ENCODE results near the gene ZNF471. TPM values are rescaled to one million over a fixed set of nuclear protein-coding genes. Genes with fewer than 3 reads are reported as not detected.
A peak's percentile ranks its signal among the peaks of the same experiment; 100 is the strongest.

ZNF471 gene
- total RNA-seq = 6.9 TPM
- long read RNA-seq, full-length matches to known transcripts = 8 of 13 reads
- long read RNA-seq, partial matches to known transcripts = 1 of 13 reads
- long read RNA-seq, other reads (novel, unspliced or antisense) = 4 of 13 reads

- Histone ChIP-seq H3K36me3 (peaks cover 20% of the 10 kb centered on the region), H3K9me3 (replicated peaks) (peaks cover 46% of the 10 kb centered on the region), H3K27ac (replicated peaks) (peak within 1 kb of the TSS; percentile 99), H3K4me3 (peak within 1 kb of the TSS; percentile 86), H3K27me3 (ENCODE audit: low read depth) (no peaks in the 10 kb centered on the region), H3K4me1 (peaks cover 18% of the 10 kb centered on the region)
- peak; percentile 99 for DNase-seq
- intact Hi-C loops (cut with micrococcal nuclease) = no loop called here
- TF ChIP-seq CTCF (IDR thresholded peaks at IDR 0.05; ENCODE audit: borderline replicate concordance) = no peak
These were observed at the start of gene ZNF471 for GRCh38 chr19:56507446-56508289. Gene ZNF471, plus strand, starts transcription at chr19:56507855. Its CDS starts 3,717 bp downstream, at chr19:56511572.

DNA sequence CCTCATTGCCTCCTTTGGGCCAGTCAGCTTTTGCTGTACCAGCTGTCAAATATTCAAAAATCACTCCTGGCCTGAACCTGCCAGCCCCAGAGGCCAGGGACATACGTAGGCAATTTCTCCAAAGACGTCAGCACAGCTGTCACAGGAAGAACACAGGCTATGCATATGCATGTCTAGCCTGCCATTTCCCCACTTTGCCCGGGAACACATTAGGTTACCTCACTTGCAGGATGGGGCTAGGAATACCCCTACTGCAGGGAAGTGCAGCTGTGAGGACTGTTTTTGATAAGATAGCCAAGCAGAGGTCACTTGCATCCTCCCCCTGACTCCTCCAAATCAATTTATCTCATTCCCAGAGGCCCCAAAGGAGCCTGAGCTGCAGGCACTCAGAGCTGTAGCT is 33.3 kb upstream of the ZNF471 start:
- no peak for DNase-seq
- peaks cover 52% of the 10 kb centered on the region for H3K9me3 ChIP-seq (replicated peaks)
- no peak overlapping the region for H3K4me3 ChIP-seq
- peaks cover 32% of the 10 kb centered on the region for H3K4me1 ChIP-seq
- H3K36me3 ChIP-seq = peaks cover 36% of the 10 kb centered on the region
- H3K27me3 ChIP-seq (ENCODE audit: low read depth) = no peaks in the 10 kb centered on the region
- no peak overlapping the region for H3K27ac ChIP-seq (replicated peaks)
- intact Hi-C loops (cut with micrococcal nuclease) = no loop called here
- TF ChIP-seq CTCF (IDR thresholded peaks at IDR 0.05; ENCODE audit: borderline replicate concordance) = no peak

GRCh38 chr19:56476093-56476492 is 31.6 kb upstream of the ZNF471 start:
- H3K4me3 ChIP-seq = peak overlapping the region; percentile 95
- no peak overlapping the region for H3K27ac ChIP-seq (replicated peaks)
- H3K4me1 ChIP-seq = peaks cover 36% of the 10 kb centered on the region
- no peak for TF ChIP-seq CTCF (IDR thresholded peaks at IDR 0.05; ENCODE audit: borderline replicate concordance)
- H3K9me3 ChIP-seq (replicated peaks) = peaks cover 46% of the 10 kb centered on the region
- no peaks in the 10 kb centered on the region for H3K27me3 ChIP-seq (ENCODE audit: low read depth)
- DNase-seq = no peak
- H3K36me3 ChIP-seq = peaks cover 24% of the 10 kb centered on the region
- intact Hi-C loops (cut with micrococcal nuclease) = no loop called here

DNA sequence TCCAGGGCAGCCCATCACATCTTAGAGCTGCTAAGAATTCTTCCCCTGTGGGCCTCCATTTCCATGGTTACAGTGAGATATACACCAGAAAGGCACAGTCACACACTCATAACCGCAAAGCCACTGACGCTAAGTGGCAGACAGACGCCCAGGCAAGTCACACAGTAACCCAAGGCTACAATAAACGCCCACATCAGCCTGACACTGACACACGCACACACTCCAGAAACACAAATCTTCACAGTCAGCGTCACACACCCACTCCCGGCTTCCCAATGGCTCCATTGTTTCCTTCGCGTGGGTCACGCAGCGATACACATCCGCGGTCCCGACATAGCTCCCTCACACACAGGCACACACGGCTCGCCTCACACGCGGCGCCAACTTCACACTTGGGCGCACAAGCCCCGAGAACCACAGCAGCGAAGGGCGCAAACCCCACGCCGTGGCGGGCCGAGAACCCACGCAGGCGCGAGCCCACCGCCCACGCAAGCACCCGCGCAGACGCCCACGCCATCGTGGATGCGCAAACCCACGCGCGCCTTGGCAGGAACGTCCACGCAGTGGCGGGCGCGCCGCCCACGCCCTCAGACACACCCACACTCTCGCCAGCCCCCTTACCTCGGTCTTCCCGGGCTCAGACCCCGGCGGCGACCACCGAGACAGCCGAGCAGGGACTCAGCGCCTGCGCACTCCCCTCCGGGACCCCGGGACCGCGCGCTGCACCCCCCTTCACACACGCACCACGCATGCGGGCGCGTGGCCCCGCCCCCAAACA is 30.8 kb upstream of the ZNF471 start, which contains the start of gene ZNF667:
ZNF667 (minus strand) TSS at position 695 of the 778 bp plus-strand sequence. CDS start 14,975 bp downstream, outside the sequence.
- peak; percentile 18 for DNase-seq
- H3K27ac ChIP-seq (replicated peaks) = peak within 1 kb of the TSS; percentile 95
- intact Hi-C loops (cut with micrococcal nuclease) = no loop called here

More for the DNA sequence above, 30.8 kb upstream of the ZNF471 start, which contains the start of gene ZNF667:
- Histone ChIP-seq H3K9me3 (replicated peaks) (peaks cover 45% of the 10 kb centered on the region), H3K4me3 (peak within 1 kb of the TSS; percentile 95), H3K36me3 (peaks cover 16% of the 10 kb centered on the region), H3K27me3 (ENCODE audit: low read depth) (no peaks in the 10 kb centered on the region), H3K4me1 (peaks cover 36% of the 10 kb centered on the region)
- no peak for TF ChIP-seq CTCF (IDR thresholded peaks at IDR 0.05; ENCODE audit: borderline replicate concordance)

Data from left ventricle myocardium inferior (tissue), 1 donor.